DMS 273 treated with DMSO at 0.1 percent for 48 hours (cell line): ENCODE data around the gene PDE4D.
"Not testable (repeated sequence)": the region's sequence is repeated elsewhere in the genome, so short reads cannot be mapped to it uniquely, and the experiment has no call there.

Experiments used
- DNase-seq: peaks from one replicate; lab custom pipeline; 2025; lab: John Stamatoyannopoulos, UW

Gene PDE4D

GRCh38 chr5:59066367-59067163 is 827.0 kb downstream of the PDE4D start:
- no peak for DNase-seq

- DNase-seq: no peak
Observed at GRCh38 chr5:59065554-59065953, 828.0 kb downstream of the PDE4D start.

DNA sequence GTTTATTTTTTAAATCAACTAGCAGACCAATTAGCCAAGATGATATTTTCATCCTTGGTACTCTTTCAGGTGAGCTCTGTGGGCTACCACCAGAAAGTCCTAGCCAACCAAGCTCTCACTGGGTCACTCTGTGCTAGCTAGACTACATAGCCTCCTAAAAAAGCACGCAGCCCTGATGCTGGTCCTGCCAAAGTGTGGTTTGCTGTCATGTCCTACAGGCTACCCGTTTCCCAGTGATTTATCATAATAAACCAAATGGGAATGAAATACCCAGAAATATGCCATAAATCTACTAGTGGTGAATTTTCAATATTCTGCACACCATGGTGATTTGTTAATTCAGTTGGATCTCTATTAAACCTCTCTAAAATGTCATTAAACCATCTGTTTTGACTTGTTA is 829.2 kb downstream of the PDE4D start:
- no peak for DNase-seq

- DNase-seq: no peak
Observed at GRCh38 chr5:59062986-59063683, 830.4 kb downstream of the PDE4D start.

DNA sequence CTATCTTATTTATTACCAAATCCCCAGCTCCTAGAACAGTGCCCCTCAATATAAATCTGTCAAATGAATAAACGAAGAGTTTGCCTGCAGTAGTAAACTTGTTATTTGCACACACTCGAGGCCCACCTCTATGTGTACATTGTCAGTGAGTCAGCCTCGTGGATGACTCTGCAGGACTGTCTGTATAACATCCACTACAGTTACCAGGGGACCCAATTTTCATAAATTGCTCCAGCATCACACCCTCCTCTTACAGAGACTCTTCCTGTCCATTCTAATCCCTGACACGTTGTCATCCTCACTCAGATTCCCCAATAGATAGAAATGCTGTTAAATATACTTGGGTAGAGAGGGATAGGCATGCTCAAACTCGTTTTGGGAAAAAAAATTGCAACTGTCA is 832.1 kb downstream of the PDE4D start:
- no peak for DNase-seq

- DNase-seq: no peak
Observed at GRCh38 chr5:59058969-59059687, 834.4 kb downstream of the PDE4D start.

GRCh38 chr5:59058237-59058636 is 835.3 kb downstream of the PDE4D start:
- DNase-seq: no peak

- DNase-seq: not testable (repeated sequence)
Observed at GRCh38 chr5:59056599-59056998, 836.9 kb downstream of the PDE4D start.

GRCh38 chr5:59055745-59056448 is 837.6 kb downstream of the PDE4D start:
- DNase-seq: no peak

GRCh38 chr5:59054963-59055528 is 838.5 kb downstream of the PDE4D start:
- no peak for DNase-seq

- DNase-seq: no peak
Observed at GRCh38 chr5:59051951-59052350, 841.6 kb downstream of the PDE4D start.

GRCh38 chr5:59049095-59049494 is 844.4 kb downstream of the PDE4D start:
- no peak for DNase-seq

- no peak for DNase-seq
Observed at GRCh38 chr5:59042201-59043055, 851.1 kb downstream of the PDE4D start.

GRCh38 chr5:59041355-59041754 is 852.2 kb downstream of the PDE4D start:
- no peak for DNase-seq

GRCh38 chr5:59040804-59041201 is 852.7 kb downstream of the PDE4D start:
- no peak for DNase-seq

DNA sequence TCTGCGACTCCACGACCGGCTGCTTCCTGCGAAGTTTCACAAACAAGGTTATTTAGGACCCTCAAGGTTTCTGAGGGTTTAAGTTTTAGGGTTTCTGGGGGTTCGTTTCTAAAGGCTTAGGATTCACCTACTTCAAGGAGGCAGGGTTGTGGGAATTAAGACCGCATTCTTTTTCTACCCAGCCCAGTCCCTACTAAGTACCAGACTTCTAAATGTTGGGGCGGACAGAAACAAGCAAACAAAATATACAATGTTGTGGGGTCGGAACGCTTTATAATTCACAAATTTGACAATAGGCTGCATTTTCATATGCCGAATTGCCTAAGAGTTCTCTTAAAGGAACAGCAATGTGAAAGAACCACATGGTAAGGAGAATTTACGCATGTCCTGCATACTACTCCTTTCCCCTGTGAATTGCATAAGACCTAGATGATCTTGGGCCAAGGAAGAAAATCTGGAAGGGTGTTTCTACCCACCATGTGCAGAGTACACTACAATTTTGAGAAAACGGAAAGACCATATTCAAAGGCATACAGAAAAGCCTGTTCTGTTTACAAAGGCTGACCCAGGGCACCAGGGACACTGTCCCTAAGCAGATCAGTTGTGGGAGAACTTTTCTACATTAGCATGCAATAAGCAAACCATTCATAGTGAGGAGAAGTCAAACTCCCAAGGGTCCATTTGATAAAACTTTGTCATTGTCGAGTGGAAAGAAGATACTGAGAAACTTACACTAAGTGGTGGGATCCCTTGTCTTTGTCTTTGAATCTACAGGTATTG is 853.3 kb downstream of the PDE4D start:
- DNase-seq: no peak

DNA sequence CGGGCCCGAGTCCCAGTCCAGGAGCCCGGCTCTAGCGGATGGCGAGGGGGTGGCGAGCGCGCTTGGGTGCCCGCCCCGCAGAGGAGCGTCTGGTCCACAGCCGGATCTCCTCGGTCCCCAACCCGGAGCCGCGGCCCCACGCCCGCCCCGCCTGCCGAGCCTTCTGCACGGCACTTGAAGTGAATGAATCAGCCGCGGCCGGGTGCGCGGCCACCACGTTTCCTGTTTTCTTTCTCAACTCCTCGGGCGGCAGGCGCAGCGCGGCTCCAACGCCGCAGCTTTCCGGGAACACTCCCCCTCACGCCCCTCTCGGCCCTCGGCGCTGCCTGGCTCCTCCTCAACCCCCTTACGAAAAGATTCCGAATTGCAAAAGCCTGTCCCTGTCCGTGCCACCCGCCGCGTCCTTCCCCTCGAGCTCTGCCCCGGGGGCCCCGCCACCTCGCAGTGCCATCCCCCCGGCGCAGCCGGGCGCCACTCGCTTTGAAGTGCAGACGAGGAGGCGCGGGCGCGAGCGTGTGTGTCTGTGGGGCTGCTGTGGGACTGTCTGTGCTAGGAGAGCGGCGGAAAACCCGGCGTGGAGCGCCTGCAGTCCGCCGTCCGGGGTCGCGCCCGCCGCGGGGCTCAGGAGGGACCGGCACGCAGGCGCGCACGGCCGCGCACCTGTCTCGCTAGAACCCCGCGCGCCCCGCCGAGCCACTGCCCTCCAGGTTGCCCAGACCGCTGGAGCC is 854.1 kb downstream of the PDE4D start:
- no peak for DNase-seq

GRCh38 chr5:59038798-59039295 is 854.7 kb downstream of the PDE4D start:
- no peak for DNase-seq
